Neural cell (in vitro differentiated cells): Measurements from ENCODE around the gene RTN4RL1. TPM values are rescaled to one million over a fixed set of nuclear protein-coding genes. Genes with fewer than 3 reads are reported as not detected.
A peak's percentile ranks its signal among the peaks of the same experiment; 100 is the strongest.

Experiments
- H2AFZ ChIP-seq: fragments of 200-600, 300-800 bp; sonication (generic), shearing (Covaris generic); 2 replicates; pipeline ENCODE4 v1.6.0; 2014; ENCODE audit warnings: low read depth, mild to moderate bottlenecking, antibody characterized with exemption, low read length, moderate library complexity
- H3F3A ChIP-seq: fragments of 200-600 bp; shearing (Covaris generic); 2 replicates; pipeline ENCODE4 v1.6.1; 2016; ENCODE audit warnings: mild to moderate bottlenecking, moderate library complexity, mixed read lengths, antibody characterized with exemption, low read length; ENCODE audit not compliant: insufficient read depth, poor library complexity, severe bottlenecking
- H3K27ac ChIP-seq: fragments of 200-600, 300-800 bp; sonication (generic), shearing (Covaris generic); 2 replicates; pipeline ENCODE4 v1.5.1; 2014; ENCODE audit warnings: mild to moderate bottlenecking, low read length, moderate library complexity
- H3K27me3 ChIP-seq: fragments of 300-800, 200-600 bp; sonication (generic), shearing (Covaris generic); 2 replicates; pipeline ENCODE4 v1.6.0; 2014; ENCODE audit warnings: mild to moderate bottlenecking, low read depth, low read length, moderate library complexity; ENCODE audit not compliant: insufficient read depth
- H3K36me3 ChIP-seq: fragments of 300-800, 200-600 bp; sonication (generic), shearing (Covaris generic); 2 replicates; pipeline ENCODE4 v1.5.1; 2014; ENCODE audit warnings: mild to moderate bottlenecking, antibody characterized with exemption, low read length, moderate library complexity; ENCODE audit not compliant: insufficient read depth
- H3K4me2 ChIP-seq: fragments of 300-800, 200-600 bp; sonication (generic), shearing (Covaris generic); 2 replicates; pipeline ENCODE4 v1.6.0; 2014; ENCODE audit warnings: mild to moderate bottlenecking, low read length
- H3K4me3 ChIP-seq: fragments of 300-800, 200-600 bp; sonication (generic), shearing (Covaris generic); 2 replicates; pipeline ENCODE4 v1.5.1; 2014; ENCODE audit warnings: mild to moderate bottlenecking, low read length, moderate library complexity
- H3K79me2 ChIP-seq: fragments of 200-600 bp; shearing (Covaris generic); replicated peaks from 2 replicates; pipeline ENCODE4 v1.6.0; 2014; ENCODE audit warnings: mild to moderate bottlenecking, low read length, moderate library complexity; ENCODE audit not compliant: insufficient read depth
- H3K9ac ChIP-seq: fragments of 300-800, 200-600 bp; sonication (generic), shearing (Covaris generic); 2 replicates; pipeline ENCODE4 v1.6.1; 2016; ENCODE audit warnings: mild to moderate bottlenecking, low read length, mixed read lengths
- H3K9me2 ChIP-seq: fragments of 200-600 bp; shearing (Covaris generic); 2 replicates; pipeline ENCODE4 v1.6.1; 2016; ENCODE audit warnings: mild to moderate bottlenecking, low read length, mixed read lengths; ENCODE audit not compliant: insufficient read depth
- H3K9me3 ChIP-seq: fragments of 200-600, 300-800 bp; sonication (generic), shearing (Covaris generic); 2 replicates; pipeline ENCODE4 v1.6.1; 2016; ENCODE audit warnings: mild to moderate bottlenecking, mixed run types, low read length, moderate library complexity, mixed read lengths
- H4K20me1 ChIP-seq: fragments of 200-600 bp; shearing (Covaris generic); 2 replicates; pipeline ENCODE4 v1.6.1; 2016; ENCODE audit warnings: mild to moderate bottlenecking, mixed run types; ENCODE audit not compliant: insufficient read depth
- EP300 ChIP-seq: fragments of 450-650 bp; conservative IDR thresholded peaks from 2 replicates; pipeline ENCODE4 v1.6.1; 2014; ENCODE audit warnings: antibody characterized with exemption, mild to moderate bottlenecking, moderate library complexity; ENCODE audit not compliant: poor library complexity, severe bottlenecking
- EZH2 ChIP-seq: fragments of 200-600, 300-800 bp; shearing (Covaris generic), sonication (generic); IDR thresholded peaks from 2 replicates; pipeline ENCODE4 v1.6.1; 2014; ENCODE audit warnings: antibody characterized with exemption, low read length, borderline replicate concordance, mild to moderate bottlenecking; ENCODE audit not compliant: insufficient read depth, poor library complexity, severe bottlenecking
- MXI1 ChIP-seq: fragments of 450-650 bp; conservative IDR thresholded peaks from 2 replicates; pipeline ENCODE4 v1.6.1; 2014; ENCODE audit warnings: antibody characterized with exemption, mild to moderate bottlenecking; ENCODE audit not compliant: poor library complexity, severe bottlenecking
- POLR2AphosphoS5 ChIP-seq: IDR thresholded peaks from 2 replicates; pipeline ENCODE4 v1.6.1; 2012
- RAD21 ChIP-seq: fragments of 450-650 bp; conservative IDR thresholded peaks from 2 replicates; pipeline ENCODE4 v1.6.1; 2014; ENCODE audit warnings: antibody characterized with exemption, mild to moderate bottlenecking, moderate library complexity
- SMC3 ChIP-seq: fragments of 450-650 bp; conservative IDR thresholded peaks from 2 replicates; pipeline ENCODE4 v1.6.1; 2014; ENCODE audit warnings: antibody characterized with exemption, mild to moderate bottlenecking, moderate library complexity; ENCODE audit not compliant: poor library complexity
- TAF1 ChIP-seq: IDR thresholded peaks from 2 replicates; pipeline ENCODE4 v1.6.1; 2012; ENCODE audit warnings: low read depth
- polyA plus RNA-seq: library from polyadenylated mRNA; depleted of rRNA; stranded (reverse); fragments of >200 nt; gene quantifications from 2 replicates; pipeline ENCODE4 v1.2.3, GENCODE V29; 2014
- TF ChIP-seq, protein P1 (sequence below): IDR thresholded peaks from 2 replicates; pipeline ENCODE4 v1.6.1; 2012; ENCODE audit warnings: borderline replicate concordance
- TF ChIP-seq, protein P2 (sequence below): fragments of 450-650 bp; IDR thresholded peaks from 2 replicates; pipeline ENCODE4 v1.5.1; 2014; ENCODE audit warnings: antibody characterized with exemption, mild to moderate bottlenecking, moderate library complexity; ENCODE audit not compliant: poor library complexity, severe bottlenecking

Gene RTN4RL1
- polyA plus RNA-seq, 1 donor from 2014 or later, result 8.1 TPM

- Histone ChIP-seq H3K4me3 (peak overlapping the region; percentile 58), H3K36me3 (no peaks in the 10 kb centered on the region), H3K79me2 (no peaks in the 10 kb centered on the region), H3K9ac (peak overlapping the region; percentile 52), H4K20me1 (no peaks in the 10 kb centered on the region), H3K4me2 (peak overlapping the region; percentile 60), H3K9me3 (no peaks in the 10 kb centered on the region), H3K27me3 (no peaks in the 10 kb centered on the region), H3K9me2 (no peaks in the 10 kb centered on the region), H2AFZ (peak overlapping the region; percentile 0), H3F3A (peaks cover 3% of the 10 kb centered on the region), H3K27ac (peak overlapping the region; percentile 51)
- TF ChIP-seq, protein P1, sequence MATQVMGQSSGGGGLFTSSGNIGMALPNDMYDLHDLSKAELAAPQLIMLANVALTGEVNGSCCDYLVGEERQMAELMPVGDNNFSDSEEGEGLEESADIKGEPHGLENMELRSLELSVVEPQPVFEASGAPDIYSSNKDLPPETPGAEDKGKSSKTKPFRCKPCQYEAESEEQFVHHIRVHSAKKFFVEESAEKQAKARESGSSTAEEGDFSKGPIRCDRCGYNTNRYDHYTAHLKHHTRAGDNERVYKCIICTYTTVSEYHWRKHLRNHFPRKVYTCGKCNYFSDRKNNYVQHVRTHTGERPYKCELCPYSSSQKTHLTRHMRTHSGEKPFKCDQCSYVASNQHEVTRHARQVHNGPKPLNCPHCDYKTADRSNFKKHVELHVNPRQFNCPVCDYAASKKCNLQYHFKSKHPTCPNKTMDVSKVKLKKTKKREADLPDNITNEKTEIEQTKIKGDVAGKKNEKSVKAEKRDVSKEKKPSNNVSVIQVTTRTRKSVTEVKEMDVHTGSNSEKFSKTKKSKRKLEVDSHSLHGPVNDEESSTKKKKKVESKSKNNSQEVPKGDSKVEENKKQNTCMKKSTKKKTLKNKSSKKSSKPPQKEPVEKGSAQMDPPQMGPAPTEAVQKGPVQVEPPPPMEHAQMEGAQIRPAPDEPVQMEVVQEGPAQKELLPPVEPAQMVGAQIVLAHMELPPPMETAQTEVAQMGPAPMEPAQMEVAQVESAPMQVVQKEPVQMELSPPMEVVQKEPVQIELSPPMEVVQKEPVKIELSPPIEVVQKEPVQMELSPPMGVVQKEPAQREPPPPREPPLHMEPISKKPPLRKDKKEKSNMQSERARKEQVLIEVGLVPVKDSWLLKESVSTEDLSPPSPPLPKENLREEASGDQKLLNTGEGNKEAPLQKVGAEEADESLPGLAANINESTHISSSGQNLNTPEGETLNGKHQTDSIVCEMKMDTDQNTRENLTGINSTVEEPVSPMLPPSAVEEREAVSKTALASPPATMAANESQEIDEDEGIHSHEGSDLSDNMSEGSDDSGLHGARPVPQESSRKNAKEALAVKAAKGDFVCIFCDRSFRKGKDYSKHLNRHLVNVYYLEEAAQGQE, result peak; percentile 18
- TF ChIP-seq SMC3 (no peak), RAD21 (no peak), EZH2 (no peak), POLR2AphosphoS5 (no peak), TAF1 (no peak)
- TF ChIP-seq, protein P2, sequence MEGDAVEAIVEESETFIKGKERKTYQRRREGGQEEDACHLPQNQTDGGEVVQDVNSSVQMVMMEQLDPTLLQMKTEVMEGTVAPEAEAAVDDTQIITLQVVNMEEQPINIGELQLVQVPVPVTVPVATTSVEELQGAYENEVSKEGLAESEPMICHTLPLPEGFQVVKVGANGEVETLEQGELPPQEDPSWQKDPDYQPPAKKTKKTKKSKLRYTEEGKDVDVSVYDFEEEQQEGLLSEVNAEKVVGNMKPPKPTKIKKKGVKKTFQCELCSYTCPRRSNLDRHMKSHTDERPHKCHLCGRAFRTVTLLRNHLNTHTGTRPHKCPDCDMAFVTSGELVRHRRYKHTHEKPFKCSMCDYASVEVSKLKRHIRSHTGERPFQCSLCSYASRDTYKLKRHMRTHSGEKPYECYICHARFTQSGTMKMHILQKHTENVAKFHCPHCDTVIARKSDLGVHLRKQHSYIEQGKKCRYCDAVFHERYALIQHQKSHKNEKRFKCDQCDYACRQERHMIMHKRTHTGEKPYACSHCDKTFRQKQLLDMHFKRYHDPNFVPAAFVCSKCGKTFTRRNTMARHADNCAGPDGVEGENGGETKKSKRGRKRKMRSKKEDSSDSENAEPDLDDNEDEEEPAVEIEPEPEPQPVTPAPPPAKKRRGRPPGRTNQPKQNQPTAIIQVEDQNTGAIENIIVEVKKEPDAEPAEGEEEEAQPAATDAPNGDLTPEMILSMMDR, result no peak
Observed at GRCh38 chr17:1904273-1905182, 120.6 kb downstream of the RTN4RL1 start.

GRCh38 chr17:1899403-1900000 is 125.6 kb downstream of the RTN4RL1 start:
- peaks cover 3% of the 10 kb centered on the region for H3F3A ChIP-seq
- TF ChIP-seq TAF1 (no peak), MXI1 (no peak), EZH2 (no peak), RAD21 (no peak), EP300 (no peak), SMC3 (no peak)
- TF ChIP-seq, protein P2, result peak; percentile 49
- TF ChIP-seq, protein P1, result no peak
- H2AFZ ChIP-seq, result no peak overlapping the region
- no peak overlapping the region for H3K4me3 ChIP-seq
- no peaks in the 10 kb centered on the region for H3K9me2 ChIP-seq
- no peaks in the 10 kb centered on the region for H3K79me2 ChIP-seq
- no peak overlapping the region for H3K27ac ChIP-seq
- no peak overlapping the region for H3K9ac ChIP-seq
- no peaks in the 10 kb centered on the region for H3K36me3 ChIP-seq
- H3K4me2 ChIP-seq, result no peak overlapping the region
- H3K9me3 ChIP-seq, result no peaks in the 10 kb centered on the region
- no peaks in the 10 kb centered on the region for H3K27me3 ChIP-seq
- H4K20me1 ChIP-seq, result no peaks in the 10 kb centered on the region
